SK-N-MC (cell line): Measurements from ENCODE around the gene AGRN.

Experiments
- EZH2 ChIP-seq: fragments of 200-600 bp; sonication (generic); IDR thresholded peaks from one replicate; pipeline ENCODE4 v1.6.1; 2017; ENCODE audit warnings: antibody characterized with exemption
- POLR2AphosphoS5 ChIP-seq: IDR thresholded peaks from 2 replicates; pipeline ENCODE4 v1.6.1; 2012; ENCODE audit warnings: mild to moderate bottlenecking, low read depth, low read length, borderline replicate concordance

DNA sequence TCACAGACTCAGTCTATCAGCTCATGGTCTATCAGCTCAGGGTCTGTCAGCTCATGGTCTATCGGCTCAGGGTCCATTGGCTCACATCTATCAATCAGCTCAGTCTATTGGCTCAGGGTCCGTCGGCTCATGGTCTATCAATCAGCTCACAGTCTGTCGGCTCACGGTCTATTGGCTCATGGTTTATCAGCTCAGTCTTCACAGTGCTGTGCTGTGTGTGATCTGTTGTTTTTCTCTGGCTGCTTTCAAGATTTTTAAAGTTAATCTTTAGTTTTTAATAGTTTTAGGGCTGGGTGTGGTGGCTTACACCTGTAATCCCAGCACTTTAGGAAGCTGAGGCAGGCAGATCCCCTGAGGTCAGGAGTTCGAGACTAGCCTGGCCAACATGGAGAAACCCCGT is 81.6 kb downstream of the AGRN start:
- TF ChIP-seq POLR2AphosphoS5 (no peak), EZH2 (no peak)
